NCI-H2107 (cell line): ENCODE data around the gene SLC7A6.
A peak's percentile ranks its signal among the peaks of the same experiment; 100 is the strongest.

Experiments used
- DNase-seq: peaks from one replicate; lab custom pipeline; 2025; lab: John Stamatoyannopoulos, UW

Gene SLC7A6

DNA sequence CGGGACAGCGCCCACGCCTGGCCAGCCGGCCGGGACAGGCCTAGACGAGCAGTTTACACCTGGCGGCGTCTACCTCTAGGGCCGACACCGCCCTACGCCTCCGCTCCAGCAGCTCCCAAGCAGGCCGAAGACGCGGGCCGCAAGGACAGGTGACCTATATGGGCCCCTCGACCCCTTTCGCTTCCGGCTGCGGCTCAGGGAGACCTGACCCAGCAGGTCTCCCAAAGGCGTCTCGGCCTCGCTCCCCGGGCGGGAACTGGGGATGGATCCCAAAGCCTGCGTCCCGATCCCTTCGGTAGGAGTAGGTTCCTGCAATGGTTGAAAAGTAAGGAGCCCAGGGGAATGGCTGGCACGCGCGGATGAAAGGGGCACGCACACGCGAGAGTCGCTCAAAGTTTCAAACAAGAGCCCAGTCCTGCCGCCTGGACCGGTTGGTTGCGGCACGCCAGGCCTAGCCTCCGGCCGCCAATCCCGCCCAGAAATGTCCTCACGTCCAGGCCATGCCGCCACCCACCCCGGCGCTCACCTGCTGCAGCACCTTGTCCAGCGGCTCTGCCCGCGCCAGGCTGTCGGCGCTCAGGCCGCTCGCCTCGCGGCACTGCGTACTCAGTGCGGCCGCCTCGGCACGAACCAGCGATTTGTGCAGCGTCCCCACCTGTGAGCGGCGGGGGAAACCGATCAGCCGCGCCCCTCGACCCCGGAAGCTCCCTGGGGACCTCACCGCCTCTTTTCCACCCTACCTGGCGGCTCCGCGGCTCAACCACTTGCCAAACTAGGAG is 29.0 kb upstream of the SLC7A6 start:
- no peak for DNase-seq

DNA sequence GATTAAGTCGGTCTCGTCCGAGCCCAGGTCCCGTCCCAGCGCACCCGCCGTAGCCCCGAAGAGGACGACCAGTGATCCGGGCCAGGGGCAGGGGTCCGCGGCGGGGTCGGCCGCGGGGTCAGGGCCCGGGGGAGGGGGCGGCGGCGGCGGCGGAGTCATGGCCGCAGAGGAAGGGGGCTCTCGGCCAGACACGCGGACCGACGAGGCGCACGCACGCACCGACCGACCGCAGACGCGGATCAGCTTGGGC is 28.5 kb upstream of the SLC7A6 start, which contains the start of gene ESRP2:
TSS of gene ESRP2 (minus strand) at position 241 of the 250 bp plus-strand sequence. CDS start at position 159, 82 bp downstream.
- no peak for DNase-seq

DNA sequence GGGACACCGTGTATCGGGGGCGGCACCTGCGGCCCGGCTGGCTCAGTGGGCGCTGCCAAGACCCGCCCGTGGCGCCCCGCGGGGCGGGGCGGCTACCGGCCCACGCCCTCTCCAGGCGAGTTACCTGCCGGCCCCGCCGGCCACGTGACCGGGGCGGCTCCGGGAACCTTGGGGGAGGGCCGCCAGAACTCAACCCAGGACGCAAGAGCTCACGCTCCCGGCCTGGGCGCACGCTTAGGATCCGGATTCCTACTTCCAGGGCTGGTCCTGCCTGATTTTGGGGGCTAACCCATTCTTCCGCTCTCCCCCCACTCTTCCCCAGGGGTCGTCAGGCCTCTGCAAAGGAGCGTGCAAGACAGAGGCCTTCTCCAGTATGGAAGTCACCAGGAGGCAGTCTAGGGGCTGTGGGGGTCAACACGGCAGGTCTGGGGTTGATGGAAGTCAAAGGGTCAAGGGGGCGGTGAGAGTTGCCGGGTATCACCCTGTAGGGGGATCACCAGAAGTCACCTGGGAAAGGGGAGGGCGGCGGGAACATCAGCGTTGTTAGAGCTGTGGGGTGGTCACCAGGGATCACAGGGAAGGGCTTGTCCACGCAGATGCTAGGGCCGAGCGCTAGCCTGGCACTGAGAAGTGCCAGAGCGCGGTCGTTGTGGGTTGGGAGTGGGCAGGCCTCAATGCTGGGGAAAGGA is 28.0 kb upstream of the SLC7A6 start:
- DNase-seq, result no peak

DNA sequence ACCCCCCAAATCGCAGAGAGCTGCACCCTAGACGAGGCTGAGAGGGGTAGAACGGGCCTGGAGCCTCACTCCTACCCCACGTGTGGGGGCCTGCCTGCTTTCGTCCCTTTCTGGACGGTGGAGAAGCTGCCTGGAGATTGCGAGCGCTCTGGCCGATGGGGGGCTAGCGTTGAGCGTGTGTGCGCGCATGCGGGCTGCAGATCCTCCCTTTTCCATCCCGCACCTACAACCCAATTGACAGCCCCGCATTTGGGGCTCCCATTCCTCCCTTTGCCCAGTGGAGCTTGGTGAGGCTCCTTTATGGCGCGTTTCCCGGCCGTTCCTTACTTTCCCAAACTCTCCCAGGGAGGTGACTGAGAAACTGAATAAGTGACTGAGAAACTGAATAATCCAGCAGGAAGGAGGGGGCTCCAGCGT is 27.5 kb upstream of the SLC7A6 start:
- DNase-seq, result no peak

DNA sequence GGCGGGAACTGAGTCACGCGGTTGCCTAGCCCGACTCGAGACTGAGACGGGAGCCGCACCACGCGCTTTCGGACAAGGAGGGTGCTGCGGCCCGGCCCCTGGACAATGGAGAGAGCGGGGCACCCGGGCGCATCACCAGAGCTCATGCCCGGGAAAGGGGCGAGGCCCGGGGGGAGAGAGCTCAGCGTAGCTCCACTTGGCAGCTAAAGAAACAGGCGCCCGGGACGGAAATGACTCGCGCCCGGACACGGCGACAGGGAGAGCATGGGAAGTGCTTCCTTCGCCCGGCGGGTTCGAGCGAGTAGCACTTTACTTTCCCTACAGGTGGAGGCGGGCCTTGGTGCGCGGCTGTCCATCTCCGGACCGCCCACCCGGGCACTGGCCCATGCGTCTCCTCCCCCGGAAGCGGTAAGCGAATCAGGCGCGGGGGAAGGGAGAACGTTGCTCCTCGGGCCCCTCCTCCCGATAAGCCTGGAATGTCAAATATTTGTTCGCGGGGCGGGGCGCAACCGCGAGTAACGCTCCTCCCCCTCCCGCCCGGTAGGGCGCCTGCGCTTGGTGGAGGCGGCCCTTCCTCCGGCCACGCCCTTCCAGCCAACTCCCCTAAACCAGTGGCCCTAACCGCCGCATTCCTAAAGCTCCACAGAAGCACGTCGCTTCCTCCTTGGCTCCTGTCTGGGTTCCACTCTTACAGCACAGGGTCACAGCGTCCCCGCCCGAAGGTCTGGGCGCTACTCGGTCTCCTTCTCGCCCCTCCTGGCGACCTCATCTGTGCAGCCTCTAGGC is 26.9 kb upstream of the SLC7A6 start:
- DNase-seq, result peak; percentile 90

DNA sequence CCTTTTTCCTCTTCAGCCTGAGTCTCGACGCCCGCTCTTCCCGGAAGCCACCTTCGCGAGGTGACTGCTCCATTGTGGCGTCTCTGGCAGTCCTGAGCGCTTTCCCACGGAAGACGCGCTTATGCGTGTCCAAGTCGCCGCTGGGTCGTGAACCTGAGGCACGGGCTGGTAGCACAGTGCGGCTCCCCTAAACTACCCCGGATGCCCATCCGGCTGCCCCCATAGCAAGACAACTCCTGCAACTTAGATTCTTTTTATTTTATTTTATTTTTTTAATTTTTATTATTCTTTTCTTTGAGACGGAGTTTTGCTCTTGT is 26.3 kb upstream of the SLC7A6 start:
- DNase-seq, result no peak

DNA sequence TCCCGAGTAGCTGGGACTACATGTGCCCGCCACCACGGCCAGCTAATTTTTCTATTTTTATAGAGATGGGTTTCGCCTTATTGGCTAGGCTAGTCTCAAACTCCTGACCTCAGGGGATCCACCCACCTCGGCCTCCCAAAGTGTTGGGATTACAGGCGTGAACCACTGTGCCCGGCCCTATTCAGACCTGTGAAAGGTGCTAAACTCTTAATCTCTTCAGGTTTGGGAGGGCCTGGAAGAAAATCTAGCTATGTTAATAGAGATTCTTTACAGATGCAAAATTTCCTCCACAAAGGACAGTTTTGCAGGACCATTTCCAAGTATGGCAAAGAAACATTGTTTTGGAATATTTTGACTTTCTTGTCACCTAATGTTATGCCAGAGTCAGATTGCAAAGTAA is 22.2 kb upstream of the SLC7A6 start:
- no peak for DNase-seq

DNA sequence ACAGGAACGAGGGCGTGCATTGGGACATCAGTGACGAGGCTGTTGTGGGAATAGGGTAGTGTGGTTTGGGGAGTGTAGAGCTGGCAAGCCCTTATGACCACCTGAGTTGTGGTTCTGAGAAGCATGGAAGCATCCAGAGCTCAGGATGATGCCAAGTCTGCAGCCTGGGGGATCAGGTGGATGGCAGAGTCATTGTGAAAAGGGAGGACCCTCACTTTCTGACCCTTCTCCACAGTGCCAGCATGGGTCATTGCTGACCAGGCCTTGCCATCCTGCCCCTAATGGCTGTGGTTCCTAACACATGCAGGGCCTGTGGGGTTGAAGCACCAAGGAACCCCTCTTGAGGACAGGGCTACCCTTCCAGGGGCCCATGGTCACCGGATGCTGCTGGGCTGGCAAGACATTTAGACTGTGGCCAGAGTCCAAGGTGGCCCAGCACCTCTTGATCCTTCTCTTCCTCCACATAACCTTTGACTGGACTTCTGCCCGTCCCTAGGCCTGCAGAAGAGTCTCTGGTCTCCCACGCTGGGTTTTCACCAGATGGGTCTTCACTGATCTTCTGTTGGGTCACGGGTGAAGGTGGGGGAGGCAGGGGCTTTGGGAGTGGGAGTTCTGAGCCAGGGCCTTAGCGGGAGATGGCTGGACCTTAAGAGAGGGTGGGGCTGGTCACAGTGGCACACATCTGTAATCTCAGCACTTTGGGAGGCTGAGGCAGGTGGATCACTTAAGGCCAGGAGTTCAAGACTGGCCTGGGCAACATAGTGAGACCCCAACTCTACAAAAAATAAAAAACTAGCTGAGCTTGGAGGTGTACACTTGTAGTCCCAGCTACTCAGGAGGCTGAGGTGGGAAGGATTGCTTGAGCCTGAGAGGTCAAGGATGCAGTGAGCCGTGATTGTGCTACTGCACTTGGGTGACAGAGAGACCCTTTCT is 21.1 kb upstream of the SLC7A6 start:
- DNase-seq, result no peak

DNA sequence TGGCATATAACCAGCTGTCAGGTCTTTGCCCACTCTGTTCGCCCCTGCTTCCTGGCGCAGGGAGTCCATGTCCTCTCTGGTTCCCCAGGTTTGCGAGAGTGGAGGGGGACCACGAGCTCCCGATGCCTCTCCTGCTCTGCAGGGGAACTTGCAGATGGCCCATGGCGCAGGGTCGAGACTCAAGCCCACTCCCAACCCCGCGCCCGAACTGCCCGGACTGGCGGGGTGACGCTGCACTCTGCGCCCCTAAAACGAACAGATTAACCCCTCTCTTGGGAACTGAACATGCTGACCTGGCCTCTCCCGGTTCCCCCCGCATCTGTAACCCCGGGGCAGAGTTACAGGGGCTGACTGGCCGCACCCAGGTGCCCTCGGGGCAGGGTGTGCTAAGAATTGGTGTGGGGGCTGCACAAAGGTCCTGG is 19.8 kb upstream of the SLC7A6 start:
- DNase-seq, result no peak

DNA sequence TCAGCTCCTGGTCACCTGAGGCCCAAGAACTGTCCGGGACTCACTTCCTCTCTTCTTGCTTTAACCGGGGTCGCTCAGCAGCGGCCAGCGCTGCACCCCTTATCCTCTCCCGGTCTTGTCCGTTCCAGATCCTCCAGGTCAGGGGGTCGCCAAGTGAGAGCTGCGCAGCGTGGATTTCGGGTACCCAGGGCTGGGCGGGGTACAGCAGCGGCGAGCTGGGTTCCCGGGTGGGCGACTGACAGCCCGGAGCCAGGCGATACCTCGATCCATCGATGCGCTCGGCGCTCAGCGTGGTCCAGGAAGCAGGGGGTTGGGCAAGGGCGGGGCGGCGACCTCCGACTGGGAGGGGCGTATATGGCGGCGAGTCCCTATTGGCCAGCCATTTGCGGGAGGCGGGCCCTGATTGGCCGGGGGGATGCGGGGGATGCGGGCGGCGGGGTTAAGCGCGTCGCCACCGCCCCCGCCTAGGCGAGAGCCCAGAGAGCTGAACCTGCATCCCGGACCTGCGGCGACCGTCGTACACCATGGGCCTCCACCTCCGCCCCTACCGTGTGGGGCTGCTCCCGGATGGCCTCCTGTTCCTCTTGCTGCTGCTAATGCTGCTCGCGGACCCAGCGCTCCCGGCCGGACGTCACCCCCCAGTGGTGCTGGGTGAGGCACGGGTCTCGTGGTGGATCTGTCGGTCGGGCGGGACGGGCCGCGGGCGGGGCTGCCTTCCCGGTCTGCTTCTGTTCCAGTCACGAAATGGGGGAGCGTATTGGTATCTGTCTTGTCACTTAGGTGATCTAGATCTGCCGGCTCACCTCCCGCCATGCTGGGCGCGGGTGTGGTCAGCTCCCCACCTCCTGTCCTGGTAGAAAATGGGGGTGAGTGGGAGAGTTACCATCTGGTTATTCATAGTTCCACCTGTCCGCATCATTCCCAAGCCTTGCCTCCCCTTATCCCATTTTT is 19.1 kb upstream of the SLC7A6 start, which contains the start of gene PLA2G15:
TSS of gene PLA2G15 (plus strand) at position 471 of the 951 bp plus-strand sequence. CDS start at position 525, 54 bp downstream.
- peak; percentile 82 for DNase-seq

DNA sequence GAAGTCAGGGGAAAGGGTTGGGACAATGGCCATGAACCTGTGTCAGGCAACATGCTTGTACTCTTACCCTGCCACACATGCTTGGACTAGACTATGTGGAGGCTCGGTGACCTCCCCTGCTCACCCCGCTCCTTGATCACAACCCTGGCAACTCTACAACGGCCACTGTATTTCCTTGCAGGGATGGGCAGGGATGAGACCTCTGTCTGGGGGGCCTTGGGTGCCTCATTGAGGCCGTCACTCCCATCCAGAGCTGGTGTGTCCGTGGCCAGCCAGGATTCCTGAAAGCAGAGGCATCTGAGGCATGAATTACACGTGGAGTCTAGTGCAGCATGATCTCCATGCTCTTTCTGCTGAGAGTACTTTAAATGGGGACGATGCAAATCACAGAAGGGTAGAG is 18.2 kb upstream of the SLC7A6 start:
- DNase-seq, result no peak

DNA sequence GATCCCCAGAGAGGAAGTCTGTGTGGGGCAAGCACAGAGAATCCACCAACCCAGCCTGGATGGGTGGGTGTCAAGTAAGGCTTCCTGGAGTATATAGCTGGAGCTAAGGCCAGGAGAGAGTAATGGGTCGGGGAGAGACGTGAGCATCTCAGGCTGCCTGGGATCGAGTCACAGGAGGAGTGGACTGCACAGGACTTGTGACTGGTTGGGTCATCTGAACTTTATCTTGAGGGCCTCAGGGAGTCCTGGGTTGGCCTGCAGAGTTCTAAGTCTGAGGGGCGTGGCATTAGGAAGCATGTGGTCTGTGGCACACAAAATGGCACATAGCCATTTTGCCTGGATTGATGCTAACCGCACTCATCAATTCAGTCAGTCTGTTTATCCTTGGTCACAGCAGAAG is 17.7 kb upstream of the SLC7A6 start:
- DNase-seq, result no peak

DNA sequence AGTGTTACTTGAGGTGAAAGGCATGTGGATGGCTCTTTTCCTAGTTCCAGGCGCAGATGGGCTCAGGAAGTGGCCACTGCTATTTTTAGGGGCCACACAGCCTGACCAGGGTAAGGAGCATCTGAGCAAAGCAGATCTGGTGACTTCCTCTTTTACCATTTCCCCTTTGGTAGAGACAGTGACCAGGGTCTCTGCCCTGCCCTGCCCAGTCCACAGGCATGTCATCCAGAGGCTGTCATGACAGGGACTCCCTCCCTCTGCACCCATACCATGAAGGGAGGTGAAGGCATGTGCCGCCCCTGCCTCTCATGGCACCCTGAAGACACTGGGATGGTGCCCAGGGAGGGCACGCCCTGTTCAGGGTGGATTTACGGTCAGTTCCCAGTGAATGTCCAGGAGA is 16.9 kb upstream of the SLC7A6 start:
- DNase-seq, result no peak

DNA sequence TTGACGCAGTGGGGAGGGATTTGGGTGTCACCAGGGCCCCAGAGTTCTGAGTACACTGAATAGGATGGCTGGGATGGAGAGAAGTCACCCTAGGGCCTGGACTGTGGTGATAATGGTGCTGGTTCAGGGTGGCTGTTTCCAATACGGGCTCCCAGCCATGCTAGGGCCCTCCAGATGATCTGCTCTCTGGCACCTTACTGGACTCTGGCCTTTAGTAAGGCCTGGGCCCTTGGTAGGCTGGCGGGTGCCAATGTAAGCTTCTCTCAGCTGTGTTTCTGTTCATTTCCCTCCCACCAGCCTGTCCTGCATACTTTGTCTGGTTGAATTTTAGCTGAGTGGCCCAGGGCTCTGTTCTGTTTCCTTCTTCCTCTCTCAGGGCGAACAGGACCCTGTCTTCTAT is 16.4 kb upstream of the SLC7A6 start:
- DNase-seq, result no peak

DNA sequence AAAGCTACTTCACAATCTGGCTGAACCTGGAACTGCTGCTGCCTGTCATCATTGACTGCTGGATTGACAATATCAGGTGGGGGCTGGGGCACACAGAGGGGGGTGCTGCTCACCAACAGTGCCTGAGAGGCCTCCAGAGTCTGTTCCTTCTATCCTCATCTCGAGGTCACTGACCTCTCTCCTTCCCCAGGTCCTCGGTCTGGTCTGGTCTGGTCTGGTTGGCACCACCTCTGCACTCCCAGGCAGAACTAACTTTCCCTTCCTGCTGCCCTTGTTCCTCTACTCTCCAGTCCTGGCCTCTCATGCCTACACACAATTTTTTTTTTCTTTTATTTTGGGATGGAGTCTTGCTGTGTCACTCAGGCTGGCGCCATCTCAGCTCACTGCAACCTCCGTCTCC is 15.0 kb upstream of the SLC7A6 start:
- no peak for DNase-seq

DNA sequence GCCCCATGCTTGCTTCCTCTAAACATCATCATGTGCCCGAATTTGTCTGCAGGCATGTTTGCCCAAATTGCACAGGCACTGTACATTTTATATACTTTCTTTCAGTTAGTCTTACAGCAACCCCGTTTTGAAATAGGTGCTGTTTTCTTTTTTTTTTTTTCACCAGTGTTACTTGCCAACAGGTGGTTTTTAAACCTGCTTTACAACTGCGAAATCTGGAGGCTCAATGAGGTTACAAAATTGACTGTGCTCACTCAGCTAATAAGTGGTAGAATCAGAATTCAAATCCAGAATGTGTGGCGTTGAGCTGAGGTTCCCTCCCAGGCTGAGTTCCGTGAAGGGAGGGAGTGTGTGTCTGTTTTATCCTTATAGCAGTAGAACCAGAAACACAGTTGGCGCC is 13.4 kb upstream of the SLC7A6 start:
- DNase-seq, result no peak

DNA sequence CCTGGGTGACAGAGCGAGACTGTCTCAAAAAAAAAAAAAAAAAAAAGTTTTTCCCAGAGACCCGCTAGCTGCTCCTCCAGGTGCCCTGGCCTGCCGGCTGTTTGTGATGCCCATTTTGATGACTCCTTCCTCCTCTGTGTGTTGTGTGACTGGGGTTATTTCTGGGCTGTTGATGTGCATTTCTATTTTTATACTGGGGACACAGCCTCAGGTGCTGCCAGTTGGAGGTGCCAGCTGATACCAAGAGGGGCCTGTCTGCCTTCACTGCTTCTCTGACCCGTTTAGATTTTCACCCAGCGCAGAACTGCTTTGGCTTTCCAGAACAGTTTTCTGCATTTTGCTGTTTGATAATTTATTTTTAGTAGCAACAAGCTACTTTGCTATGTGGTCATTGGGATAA is 12.5 kb upstream of the SLC7A6 start:
- no peak for DNase-seq

DNA sequence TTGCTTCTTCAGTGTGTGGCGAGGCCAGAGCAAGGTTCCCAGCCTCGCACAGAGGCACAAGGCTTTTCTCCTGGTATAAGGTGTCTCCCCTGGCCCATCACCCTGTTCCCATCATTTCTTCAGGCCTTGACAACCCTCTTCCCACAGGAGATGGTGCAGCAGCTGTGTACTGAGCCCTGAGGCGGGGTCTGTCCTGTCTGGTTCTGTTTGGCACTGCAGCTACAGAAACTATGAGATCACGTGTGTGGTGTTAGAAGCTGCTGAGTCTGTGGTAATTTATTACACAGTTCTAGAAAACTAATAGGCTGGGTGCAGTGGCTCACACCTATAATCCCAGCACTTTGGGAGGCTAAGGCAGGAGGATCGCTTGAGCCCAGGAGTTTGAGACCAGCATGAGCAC is 11.9 kb upstream of the SLC7A6 start:
- DNase-seq, result no peak

DNA sequence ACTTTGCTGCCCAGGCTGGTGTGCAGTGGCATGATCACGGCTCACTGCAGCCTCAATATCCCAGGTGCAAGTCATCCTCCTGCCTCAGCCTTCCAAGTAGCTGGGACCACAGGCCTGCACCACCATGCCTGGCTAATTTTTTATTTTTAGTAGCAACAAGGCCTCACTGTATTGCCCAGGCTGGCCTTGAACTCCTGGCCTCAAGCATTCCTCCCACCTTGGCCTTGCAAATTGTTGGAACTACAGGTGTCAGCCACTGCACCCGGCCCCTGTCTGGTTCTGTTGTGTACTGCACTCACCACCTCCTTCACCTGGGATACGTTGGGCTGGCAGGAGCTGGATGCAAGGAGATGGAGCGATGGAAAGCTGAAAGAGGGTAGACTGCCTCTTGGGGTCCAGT is 10.6 kb upstream of the SLC7A6 start:
- DNase-seq, result no peak

DNA sequence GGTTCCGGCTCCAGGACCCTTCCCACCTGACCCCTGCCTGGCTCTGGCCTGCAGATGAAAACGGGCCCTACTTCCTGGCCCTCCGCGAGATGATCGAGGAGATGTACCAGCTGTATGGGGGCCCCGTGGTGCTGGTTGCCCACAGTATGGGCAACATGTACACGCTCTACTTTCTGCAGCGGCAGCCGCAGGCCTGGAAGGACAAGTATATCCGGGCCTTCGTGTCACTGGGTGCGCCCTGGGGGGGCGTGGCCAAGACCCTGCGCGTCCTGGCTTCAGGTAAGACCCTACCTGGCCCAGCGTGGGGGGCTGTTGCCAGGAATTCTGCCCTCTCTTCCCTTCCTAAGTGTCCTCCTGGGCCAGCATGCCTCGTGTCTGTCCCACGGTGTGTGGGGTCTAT is 8.6 kb upstream of the SLC7A6 start:
- DNase-seq, result no peak
